Measurements from ENCODE around the gene VWF.
"Not testable (repeated sequence)": the region's sequence is repeated elsewhere in the genome, so short reads cannot be mapped to it uniquely, and the experiment has no call there.

Gene VWF

DNA sequence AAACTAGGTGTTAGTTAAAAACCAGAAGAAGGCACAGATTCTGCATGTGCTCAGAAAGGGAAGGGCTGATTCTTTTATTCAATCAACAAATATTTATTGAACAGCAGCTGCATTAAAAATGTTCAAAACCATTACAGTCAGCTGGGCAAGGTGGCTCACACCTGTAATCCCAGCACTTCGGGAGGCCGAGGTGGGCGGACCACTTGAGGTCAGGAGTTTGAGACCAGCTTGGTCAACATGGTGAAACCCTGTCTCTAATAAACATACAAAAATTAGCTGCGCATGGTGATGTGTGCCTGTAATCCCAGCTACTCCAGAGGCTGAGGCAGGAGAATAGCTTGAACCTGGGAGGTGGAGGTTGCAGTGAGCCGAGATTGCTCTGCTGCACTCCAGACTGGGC lies 22.4 kb downstream of the VWF start:
- not testable (repeated sequence) for DNase-seq

- no peak for DNase-seq
These were observed 25.2 kb downstream of the VWF start for GRCh38 chr12:6099316-6099715.

GRCh38 chr12:6097411-6097810 lies 27.1 kb downstream of the VWF start:
- no peak for DNase-seq

DNA sequence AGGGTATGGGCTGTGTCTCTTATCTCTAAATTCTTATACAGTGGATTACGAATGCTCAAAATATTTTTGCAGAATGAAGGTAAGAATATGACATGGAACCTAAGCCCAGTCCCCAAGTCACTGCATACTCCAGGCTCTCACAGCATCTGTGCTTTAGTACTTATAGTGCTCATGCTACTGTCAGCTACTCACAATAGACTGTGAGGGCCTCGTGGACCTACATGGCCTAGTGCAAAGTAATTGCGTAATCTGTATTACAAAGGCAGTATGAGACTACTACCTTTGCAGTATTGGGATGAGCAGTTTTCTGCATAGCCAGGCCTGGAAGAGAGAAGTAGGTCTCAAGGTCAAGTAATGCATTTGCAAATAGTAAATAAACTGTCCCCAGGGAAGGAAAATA lies 27.9 kb downstream of the VWF start:
- DNase-seq: no peak

DNA sequence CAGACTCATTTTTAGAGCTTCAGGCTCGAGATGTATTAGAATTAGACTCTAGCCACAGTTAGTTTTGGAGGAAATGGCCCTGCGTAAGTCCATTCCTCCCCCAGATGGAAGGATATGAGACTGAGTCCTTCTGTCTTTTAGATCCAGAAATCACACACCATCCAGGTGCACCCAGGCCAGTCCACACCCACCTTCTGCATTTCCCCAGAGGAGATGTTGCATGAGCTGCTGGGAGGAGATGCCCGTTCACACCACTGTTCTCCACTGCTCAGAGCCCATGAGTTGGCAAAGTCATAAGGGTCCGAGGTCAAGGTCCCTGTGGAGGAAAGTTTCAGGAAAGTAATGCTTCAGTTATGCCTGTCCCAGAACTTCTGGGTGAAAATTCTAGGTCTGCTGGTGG lies 29.2 kb downstream of the VWF start:
- no peak for DNase-seq

GRCh38 chr12:6093764-6094163 lies 30.7 kb downstream of the VWF start:
- no peak for DNase-seq

DNA sequence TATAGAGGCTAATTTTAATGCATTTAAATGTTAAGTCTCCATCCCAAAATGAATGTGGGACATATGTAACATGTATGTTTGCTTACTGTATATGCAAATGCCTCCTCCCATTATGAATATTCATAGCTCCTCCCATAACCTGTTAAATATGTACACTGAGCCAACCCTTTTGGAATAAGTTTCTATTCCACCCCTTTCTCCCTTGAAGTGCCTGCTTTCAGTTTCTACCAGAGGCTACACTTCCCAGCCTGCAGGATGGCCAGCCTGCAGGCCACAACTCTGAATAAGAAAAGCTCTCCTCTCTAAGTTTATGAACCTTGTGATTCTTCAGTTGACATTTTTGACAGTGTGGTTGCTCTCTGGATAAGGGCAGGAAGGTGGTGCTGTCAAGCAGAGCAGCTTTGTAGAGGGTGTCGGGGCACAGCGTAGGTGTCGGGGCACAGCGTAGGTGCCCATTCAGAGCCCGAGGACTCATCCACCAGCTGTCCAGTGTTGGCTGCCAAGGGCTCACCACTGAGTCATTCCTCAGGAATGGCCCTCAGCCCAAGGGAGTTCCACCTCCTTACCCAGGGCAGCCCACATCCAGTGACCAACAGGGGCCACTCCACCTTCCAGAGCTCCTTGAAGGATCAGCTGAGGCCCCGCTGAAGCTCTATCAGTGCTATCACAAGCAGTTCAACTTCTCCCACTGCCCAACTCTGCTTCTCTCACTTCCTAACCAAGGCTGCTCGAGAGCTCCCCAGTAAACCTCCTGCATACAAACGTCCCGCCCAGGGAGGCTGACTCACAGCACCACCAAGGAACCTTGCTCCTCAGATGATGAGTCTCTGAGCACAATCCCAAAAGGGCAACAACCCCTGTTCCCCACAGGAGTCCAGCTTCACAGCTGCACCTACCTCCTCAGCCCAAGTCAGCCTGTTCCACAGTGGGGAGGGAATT lies 31.4 kb downstream of the VWF start:
- DNase-seq: peak; percentile 59 to 78

- DNase-seq: no peak
These were observed 32.5 kb downstream of the VWF start for GRCh38 chr12:6091786-6092566.

DNA sequence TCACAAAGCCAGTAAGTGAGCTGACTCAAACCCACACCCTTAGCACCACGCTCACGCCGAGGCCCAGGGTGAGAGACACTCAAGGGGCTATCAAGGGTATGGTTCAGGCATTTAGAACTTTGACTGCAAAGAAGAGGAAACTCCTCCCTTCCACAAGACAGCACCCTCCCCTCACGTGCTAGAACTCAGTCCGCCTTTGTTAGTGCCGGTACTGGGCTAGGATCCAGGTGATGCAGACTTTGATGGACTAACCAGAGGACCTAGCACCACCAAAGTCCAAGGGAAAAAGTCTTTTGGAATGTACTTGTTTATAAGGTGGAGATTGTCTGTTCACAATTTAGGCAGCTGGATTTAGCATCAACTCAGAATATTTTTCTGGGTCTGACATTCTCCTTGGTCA lies 33.7 kb downstream of the VWF start:
- DNase-seq: no peak

DNA sequence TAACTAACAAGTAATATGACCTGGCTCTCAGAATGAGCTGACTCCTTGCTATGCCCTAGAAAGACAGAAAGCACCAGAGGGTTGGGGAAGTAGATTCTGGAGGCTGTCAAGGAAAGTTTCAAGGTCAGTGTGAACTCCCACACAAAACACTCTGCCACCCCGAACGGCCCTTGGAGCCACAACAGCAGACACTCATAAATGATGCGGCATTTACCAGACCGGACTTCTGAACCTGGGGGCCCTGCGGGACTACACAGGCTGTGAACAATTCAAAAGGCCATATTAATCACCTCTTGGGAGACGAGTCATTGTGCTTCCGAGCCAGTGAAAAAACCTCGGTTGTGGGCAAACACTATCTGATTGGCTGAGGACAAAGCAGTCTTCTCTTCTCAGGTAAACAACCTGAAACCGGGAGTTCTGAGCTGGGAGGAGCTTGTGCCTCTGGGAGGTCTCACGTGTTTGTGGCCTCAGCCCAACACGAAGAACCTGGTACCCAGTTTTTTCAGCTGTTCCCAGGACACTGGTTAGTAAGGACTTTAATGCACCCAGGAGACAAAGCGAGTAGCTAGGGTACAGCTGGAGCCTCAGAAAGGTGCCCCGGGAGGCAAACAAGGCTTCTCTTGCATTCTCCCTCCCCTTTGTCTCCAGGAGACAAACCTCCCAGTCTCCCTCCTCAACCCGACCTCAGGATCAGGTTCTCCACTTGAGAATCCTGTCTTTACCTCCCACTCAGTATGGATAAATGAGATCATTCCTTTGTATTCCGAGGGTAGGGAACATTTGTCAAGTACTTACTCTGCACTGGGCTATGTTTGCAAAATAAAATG lies 35.3 kb downstream of the VWF start:
- DNase-seq: no peak

DNA sequence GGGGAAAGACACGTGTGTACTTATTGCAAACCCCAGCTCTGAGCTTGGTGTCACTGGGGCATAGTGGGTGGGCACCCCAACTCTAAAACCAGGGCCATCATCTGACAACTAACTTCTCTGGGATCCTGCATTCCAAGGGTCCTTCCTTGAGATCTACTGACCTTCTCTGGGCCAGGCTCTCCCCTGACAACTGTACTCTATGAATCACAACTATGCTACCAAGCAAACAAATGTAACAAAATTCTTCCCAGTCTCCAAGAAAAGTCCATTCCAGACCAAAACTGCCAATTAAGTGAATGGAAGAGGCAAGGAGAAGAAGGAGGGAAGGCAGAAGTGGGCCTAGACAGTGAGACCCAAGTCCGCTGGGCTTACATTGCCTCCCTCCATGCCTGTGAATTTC lies 38.2 kb downstream of the VWF start:
- no peak for DNase-seq

GRCh38 chr12:6085841-6086240 lies 38.6 kb downstream of the VWF start:
- no peak for DNase-seq

GRCh38 chr12:6084969-6085450 lies 39.5 kb downstream of the VWF start:
- DNase-seq: no peak

- no peak for DNase-seq
These were observed 40.1 kb downstream of the VWF start for GRCh38 chr12:6084261-6084968.

DNA sequence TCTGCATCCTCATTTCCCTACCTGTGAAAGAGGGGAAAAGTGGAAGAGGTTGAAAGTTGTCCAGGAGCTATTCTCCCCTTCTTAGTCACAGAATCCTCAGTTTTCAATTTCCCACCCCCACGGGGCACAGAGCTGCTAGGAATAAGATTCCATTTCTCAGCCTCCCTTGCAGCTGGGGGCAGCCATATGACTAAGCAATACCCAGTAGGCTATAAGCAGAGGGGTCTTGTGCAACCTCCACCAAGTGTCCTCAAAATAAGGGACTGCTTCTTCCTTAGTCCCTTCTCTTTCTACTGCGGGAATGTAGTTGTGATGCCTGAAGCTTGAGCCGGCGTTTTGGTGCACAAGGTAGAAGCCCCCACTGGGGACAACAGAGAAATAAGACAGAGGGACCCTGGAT lies 40.9 kb downstream of the VWF start:
- DNase-seq: peak; percentile 38 to 45

DNA sequence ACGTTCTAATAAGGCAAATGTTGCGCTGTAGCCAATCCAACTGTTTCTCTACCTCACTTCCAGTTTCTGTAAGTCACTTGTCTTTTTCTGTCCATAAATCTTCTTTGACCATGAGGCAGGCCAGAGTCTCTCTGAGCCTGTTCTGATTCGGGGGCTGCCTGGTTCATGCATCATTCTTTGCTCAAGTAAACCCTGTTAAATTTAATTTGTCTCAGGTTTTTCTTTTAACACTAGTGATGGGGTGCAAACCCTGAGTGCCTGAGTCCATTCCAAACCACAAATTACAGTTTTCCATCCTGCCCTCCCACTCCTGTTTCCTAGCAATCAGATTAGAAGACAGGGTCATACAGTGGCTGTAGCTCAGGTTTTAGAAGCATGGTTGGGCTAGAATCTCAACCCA lies 41.9 kb downstream of the VWF start:
- DNase-seq: no peak

DNA sequence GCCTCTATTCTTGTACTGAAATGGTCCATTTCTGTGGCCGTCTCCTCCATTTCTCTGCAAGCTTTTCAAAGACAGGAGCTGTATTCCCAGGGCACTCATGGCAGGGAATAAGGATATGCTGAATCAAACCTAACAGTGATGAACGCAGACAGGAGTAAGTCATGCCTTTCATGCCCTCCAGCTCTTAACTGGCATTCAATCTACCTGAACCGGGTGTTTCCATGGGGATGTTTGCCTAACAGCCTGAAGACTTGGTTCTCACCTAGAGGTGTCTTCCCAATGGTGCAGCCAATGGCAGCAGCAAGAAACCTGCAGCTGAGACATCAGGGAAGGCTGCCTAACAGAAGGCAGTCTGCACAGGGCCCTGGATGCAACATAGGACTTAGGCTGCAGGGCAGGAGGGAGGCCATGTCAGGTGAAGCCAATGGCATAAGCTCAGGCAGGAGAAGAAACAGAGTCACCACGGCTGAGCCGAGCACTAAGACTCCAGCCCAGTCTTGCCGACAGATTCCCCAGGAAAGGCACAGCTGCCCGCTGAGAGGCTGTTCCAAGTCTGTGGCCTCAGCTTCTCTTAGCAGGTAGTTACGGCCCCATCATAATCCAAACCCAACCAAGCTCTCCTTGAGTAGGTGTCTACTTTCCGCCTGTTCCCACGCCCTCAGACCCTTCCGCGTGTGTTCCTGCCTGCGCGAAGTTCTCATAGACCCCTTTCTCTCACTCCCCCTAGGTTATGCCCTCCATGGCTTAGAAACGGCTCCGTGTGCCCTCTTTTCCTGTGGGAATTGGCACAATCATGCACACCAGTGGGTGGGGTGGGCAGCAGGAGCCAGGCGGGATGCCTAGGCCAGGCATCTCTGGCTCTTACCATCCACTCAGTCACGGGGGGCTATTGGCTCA lies 44.1 kb downstream of the VWF start:
- no peak for DNase-seq

- peak in 1 of 2 donors; percentile 44 for DNase-seq
These were observed 45.9 kb downstream of the VWF start for GRCh38 chr12:6078398-6079096.

DNA sequence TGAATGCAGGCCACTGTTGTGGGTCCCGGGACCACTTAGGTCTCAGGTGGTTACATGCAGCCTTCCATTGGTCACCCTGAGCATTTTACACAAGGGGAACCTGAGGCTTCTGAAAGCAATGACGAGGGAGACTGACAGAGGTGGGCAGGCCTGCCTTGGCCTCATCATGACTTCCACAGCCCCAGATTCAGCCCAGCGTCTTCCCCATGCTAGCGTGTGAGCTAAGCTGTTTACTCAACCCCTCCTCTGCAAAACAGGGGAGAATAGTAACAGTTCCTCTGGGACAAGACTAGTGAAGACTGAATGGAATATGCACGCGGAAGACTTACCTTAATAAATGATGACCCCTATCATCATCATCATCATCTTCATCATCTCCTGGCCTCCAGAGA lies 46.8 kb downstream of the VWF start:
- peak in 1 of 2 donors; percentile 58 for DNase-seq

Data from inflammatory macrophage (primary cell).